Chondrocyte (in vitro differentiated cells): Measurements from ENCODE around the gene KAZALD1. TPM values are rescaled to one million over a fixed set of nuclear protein-coding genes. Genes with fewer than 3 reads are reported as not detected.
A peak's percentile ranks its signal among the peaks of the same experiment; 100 is the strongest.

ENCODE experiments used
- DNase-seq: peaks from one replicate; pipeline ENCODE4 v3.0.0; 2021; ENCODE audit warnings: mixed read lengths, low spot score
- H3K27ac Mint-ChIP-seq: one replicate; pipeline ENCODE4 v1.8.0; 2021; ENCODE audit warnings: mild to moderate bottlenecking, moderate library complexity, mixed read lengths; ENCODE audit not compliant: unreplicated experiment
- H3K27me3 Mint-ChIP-seq: 2 replicates; pipeline ENCODE4 v1.8.0; 2021; ENCODE audit warnings: low read depth, mixed read lengths
- H3K36me3 Mint-ChIP-seq: 2 replicates; pipeline ENCODE4 v1.8.0; 2021; ENCODE audit warnings: low read depth, mixed read lengths
- H3K4me1 Mint-ChIP-seq: 2 replicates; pipeline ENCODE4 v1.8.0; 2021; ENCODE audit warnings: low read depth, mild to moderate bottlenecking, mixed read lengths
- H3K4me3 Mint-ChIP-seq: one replicate; pipeline ENCODE4 v1.8.0; 2021; ENCODE audit warnings: mild to moderate bottlenecking, moderate library complexity, mixed read lengths; ENCODE audit not compliant: unreplicated experiment
- H3K9me3 Mint-ChIP-seq: 2 replicates; pipeline ENCODE4 v1.8.0; 2021; ENCODE audit warnings: low read depth, mixed read lengths
- total RNA-seq: library from RNA; stranded (reverse); gene quantifications from 3 replicates; pipeline ENCODE4 v1.2.1, GENCODE V29; 2021
- TF ChIP-seq, protein P1 (sequence below): fragments of 200-600 bp; sonication (generic); IDR thresholded peaks from 2 replicates; pipeline ENCODE4 v1.5.0; 2021; ENCODE audit warnings: antibody characterized with exemption, mild to moderate bottlenecking, moderate library complexity

KAZALD1 gene
- total RNA-seq, 1 donor from 2014 or later = 18.9 TPM

DNA sequence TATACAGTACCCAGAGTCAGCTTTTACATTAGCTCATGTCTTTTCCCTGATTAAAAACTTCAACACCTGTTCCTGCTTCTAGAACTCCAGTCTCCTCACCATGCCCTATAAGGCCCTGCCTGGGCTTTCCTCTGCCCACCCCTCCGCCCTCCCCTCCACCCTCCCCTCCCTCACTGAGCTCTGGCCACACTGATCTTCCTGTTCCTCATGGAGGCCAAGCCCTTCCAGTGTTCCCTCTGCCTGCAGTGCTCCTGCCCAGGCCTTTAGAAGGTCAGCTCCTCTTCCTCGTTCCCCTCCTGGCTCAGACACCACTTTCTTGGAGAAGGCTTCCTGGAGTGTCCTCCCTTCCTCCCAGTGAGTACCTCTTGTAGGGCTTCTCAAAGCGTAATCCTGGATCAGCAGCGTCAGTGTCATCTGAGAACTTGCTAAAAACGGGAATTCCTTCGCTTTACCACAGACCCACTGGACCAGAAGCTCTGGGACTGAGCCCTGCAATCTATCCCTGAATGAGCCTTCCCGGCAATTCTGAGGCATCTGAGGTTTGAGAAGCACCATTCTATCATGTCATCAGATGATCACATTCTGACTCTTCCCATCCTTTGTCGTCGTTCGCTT, 34.6 kb upstream of the KAZALD1 start:
- TF ChIP-seq, protein P1, sequence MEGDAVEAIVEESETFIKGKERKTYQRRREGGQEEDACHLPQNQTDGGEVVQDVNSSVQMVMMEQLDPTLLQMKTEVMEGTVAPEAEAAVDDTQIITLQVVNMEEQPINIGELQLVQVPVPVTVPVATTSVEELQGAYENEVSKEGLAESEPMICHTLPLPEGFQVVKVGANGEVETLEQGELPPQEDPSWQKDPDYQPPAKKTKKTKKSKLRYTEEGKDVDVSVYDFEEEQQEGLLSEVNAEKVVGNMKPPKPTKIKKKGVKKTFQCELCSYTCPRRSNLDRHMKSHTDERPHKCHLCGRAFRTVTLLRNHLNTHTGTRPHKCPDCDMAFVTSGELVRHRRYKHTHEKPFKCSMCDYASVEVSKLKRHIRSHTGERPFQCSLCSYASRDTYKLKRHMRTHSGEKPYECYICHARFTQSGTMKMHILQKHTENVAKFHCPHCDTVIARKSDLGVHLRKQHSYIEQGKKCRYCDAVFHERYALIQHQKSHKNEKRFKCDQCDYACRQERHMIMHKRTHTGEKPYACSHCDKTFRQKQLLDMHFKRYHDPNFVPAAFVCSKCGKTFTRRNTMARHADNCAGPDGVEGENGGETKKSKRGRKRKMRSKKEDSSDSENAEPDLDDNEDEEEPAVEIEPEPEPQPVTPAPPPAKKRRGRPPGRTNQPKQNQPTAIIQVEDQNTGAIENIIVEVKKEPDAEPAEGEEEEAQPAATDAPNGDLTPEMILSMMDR = no peak
- DNase-seq = no peak
- Mint-ChIP-seq H3K4me3 (no peak overlapping the region), H3K4me1 (peaks cover 8% of the 10 kb centered on the region), H3K9me3 (no peaks in the 10 kb centered on the region), H3K27me3 (no peaks in the 10 kb centered on the region), H3K27ac (no peak overlapping the region), H3K36me3 (no peaks in the 10 kb centered on the region)

DNA sequence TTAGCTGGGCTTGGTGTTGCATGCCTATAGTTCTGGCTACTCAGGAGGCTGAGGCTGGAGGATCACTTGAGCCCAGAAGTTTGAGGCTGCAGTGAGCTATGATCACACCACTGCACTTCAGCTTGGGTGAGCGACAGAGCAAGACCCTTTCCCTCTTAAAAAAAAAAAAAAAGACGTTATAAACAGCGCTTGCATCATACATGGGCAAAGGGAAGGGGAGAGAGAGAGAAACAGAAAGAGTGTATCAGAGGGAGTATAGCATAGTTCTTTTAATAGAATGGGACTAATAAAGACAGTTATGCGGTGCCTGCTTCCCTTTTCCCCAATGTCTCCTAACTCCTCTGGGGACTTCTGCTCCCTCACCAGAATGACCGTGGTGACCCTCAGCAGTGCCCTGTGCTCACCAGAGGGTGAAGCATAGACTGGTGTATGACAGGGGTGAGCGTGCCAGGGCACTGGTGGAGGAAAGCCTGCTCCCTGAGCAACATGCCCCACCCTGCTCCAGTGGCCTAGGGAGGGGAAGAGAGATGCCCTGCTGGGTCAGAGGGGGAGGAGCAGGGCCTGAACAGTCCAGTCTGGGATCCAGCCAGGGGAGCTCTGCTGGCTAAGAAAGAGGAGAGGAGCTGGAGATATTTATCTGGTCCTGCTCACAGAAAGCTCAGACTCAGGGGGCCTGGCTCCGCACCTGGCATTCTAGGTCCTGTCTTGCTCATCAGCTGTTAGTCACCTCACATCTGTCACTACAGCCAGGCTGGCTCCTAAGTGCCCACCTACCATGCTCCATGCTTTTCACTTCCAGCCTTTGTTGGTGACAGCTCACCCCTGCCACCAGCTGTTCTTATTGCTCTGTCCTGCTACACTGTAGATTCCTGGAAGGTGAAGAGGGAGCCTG, 33.1 kb upstream of the KAZALD1 start:
- Mint-ChIP-seq H3K9me3 (no peaks in the 10 kb centered on the region), H3K4me3 (no peak overlapping the region), H3K36me3 (no peaks in the 10 kb centered on the region), H3K27me3 (no peaks in the 10 kb centered on the region), H3K27ac (no peak overlapping the region), H3K4me1 (peaks cover 20% of the 10 kb centered on the region)
- TF ChIP-seq, protein P1 = no peak
- peak; percentile 75 for DNase-seq

DNA sequence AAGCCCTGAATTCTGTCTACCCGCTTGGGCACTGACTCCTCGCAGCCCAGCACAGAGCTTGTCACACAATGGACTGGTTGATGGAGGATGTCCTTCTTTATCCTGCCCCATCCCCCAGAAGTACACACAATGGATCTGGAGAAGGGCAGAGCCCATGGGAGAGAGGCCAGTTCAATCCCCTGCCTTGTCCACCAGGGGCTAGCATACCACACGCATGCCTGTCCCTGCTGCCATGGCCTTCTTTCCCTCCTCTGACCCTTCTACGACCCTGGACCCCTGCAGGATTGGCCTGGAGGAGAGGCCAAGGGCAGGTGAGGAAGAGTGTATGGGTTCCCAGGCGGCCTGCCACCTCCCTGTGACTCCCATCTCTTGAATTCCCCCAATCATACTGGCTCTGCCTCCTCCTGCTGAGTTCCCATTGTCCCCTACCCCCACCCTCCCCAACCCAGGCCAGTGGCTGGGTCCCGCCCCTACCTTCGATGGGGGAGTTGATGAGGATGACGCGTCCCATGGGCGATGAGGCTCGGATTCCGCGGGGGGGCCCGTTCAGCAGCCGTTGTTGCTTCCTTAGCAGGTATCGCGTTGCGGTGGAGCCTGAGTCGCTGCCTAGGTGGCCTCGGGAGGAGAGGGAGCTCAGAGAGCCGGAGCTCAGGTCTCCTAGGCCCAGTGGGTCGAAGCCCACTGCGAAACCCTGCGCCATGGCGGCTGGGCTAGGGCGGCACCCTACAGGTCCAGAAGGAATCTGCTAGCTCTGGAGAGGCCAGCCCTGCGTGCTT, 32.1 kb upstream of the KAZALD1 start:
- TF ChIP-seq, protein P1 = peak; percentile 25
- peak; percentile 72 for DNase-seq
- Mint-ChIP-seq H3K27ac (no peak overlapping the region), H3K4me3 (no peak overlapping the region), H3K4me1 (peaks cover 28% of the 10 kb centered on the region), H3K27me3 (no peaks in the 10 kb centered on the region), H3K9me3 (no peaks in the 10 kb centered on the region), H3K36me3 (no peaks in the 10 kb centered on the region)

DNA sequence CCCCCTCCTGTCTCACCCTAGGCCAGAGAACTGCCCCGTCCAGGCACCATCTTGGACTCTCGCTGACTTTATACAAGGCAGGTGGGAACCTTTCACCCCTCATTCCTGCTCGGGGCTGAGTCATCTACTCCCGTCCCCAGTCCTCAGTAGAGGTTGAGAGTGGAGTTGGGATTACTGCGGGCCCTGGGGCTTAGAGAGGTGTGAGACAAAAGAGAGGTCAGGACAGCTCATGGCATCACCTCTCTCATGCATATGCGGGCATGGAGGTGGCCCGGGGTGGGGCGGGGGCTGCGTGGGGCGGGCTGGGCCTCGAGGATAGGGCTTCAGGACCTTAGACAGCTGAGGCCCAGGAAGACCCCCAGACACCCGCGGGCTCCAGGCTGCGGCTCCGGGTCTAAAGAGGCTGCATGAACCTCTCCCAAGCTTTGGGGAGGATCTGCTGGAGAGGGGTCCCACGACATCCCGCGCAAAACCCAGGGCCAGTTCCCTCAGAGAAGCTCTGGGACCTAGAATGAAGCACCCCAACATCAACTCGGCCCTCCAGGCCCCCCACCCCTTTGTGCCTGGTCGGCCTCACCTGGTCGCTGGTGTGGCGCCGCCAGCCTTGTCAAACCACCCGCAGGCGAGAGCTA, 31.2 kb upstream of the KAZALD1 start:
- no peak overlapping the region for H3K27ac Mint-ChIP-seq

More for the DNA sequence above, 31.2 kb upstream of the KAZALD1 start:
- H3K4me1 Mint-ChIP-seq = peaks cover 30% of the 10 kb centered on the region
- H3K27me3 Mint-ChIP-seq = no peaks in the 10 kb centered on the region
- DNase-seq = peak; percentile 65
- no peaks in the 10 kb centered on the region for H3K9me3 Mint-ChIP-seq
- TF ChIP-seq, protein P1 = no peak
- H3K36me3 Mint-ChIP-seq = no peaks in the 10 kb centered on the region
- H3K4me3 Mint-ChIP-seq = peak overlapping the region; percentile 96
